Type B pancreatic cell (in vitro differentiated cells): Measurements from ENCODE around the gene ATCAY. TPM values are rescaled to one million over a fixed set of nuclear protein-coding genes. Genes with fewer than 3 reads are reported as not detected.
A peak's percentile ranks its signal among the peaks of the same experiment; 100 is the strongest.

ENCODE experiments used
- DNase-seq: peaks from one replicate; pipeline ENCODE4 v3.0.0; 2021; ENCODE audit warnings: mixed read lengths; ENCODE audit not compliant: unreplicated experiment; ENCODE audit errors: extremely low spot score
- H3K27ac Mint-ChIP-seq: 2 replicates; pipeline ENCODE4 v1.8.0; 2021; ENCODE audit warnings: mild to moderate bottlenecking, mixed read lengths
- H3K27me3 Mint-ChIP-seq: 2 replicates; pipeline ENCODE4 v1.8.0; 2021; ENCODE audit warnings: mixed read lengths
- H3K36me3 Mint-ChIP-seq: 2 replicates; pipeline ENCODE4 v1.8.0; 2021; ENCODE audit warnings: mixed read lengths
- H3K4me1 Mint-ChIP-seq: one replicate; pipeline ENCODE4 v1.8.0; 2021; ENCODE audit warnings: mixed read lengths; ENCODE audit not compliant: unreplicated experiment
- H3K4me3 Mint-ChIP-seq: 2 replicates; pipeline ENCODE4 v1.8.0; 2021; ENCODE audit warnings: mild to moderate bottlenecking, mixed read lengths
- H3K9me3 Mint-ChIP-seq: 2 replicates; pipeline ENCODE4 v1.8.0; 2021; ENCODE audit warnings: mixed read lengths
- microRNA-seq: library from miRNA; unstranded; fragments of <30 nt; microRNA quantifications from one replicate; pipeline ENCODE4, GENCODE V29; 2020
- total RNA-seq: library from RNA; stranded (reverse); gene quantifications from 2 replicates; pipeline ENCODE4 v1.2.1, GENCODE V29; 2021; ENCODE audit warnings: low replicate concordance
- TF ChIP-seq, protein P1 (sequence below): fragments of 200-600 bp; sonication (generic); conservative IDR thresholded peaks from 2 replicates; pipeline ENCODE4 v1.5.0; 2021; ENCODE audit warnings: antibody characterized with exemption, mild to moderate bottlenecking

Gene ATCAY
- total RNA-seq, 1 donor from 2014 or later: 3.3 TPM

- peaks cover 9% of the 10 kb centered on the region for H3K36me3 Mint-ChIP-seq
- no peak for DNase-seq
- H3K9me3 Mint-ChIP-seq: no peaks in the 10 kb centered on the region
- H3K4me3 Mint-ChIP-seq: no peak overlapping the region
- peak overlapping the region; percentile 70 for H3K27ac Mint-ChIP-seq
- peaks cover 7% of the 10 kb centered on the region for H3K4me1 Mint-ChIP-seq
- TF ChIP-seq, protein P1, sequence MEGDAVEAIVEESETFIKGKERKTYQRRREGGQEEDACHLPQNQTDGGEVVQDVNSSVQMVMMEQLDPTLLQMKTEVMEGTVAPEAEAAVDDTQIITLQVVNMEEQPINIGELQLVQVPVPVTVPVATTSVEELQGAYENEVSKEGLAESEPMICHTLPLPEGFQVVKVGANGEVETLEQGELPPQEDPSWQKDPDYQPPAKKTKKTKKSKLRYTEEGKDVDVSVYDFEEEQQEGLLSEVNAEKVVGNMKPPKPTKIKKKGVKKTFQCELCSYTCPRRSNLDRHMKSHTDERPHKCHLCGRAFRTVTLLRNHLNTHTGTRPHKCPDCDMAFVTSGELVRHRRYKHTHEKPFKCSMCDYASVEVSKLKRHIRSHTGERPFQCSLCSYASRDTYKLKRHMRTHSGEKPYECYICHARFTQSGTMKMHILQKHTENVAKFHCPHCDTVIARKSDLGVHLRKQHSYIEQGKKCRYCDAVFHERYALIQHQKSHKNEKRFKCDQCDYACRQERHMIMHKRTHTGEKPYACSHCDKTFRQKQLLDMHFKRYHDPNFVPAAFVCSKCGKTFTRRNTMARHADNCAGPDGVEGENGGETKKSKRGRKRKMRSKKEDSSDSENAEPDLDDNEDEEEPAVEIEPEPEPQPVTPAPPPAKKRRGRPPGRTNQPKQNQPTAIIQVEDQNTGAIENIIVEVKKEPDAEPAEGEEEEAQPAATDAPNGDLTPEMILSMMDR: no peak
- H3K27me3 Mint-ChIP-seq: no peaks in the 10 kb centered on the region
These were observed 95.2 kb downstream of the ATCAY start for GRCh38 chr19:3975637-3976087.

DNA sequence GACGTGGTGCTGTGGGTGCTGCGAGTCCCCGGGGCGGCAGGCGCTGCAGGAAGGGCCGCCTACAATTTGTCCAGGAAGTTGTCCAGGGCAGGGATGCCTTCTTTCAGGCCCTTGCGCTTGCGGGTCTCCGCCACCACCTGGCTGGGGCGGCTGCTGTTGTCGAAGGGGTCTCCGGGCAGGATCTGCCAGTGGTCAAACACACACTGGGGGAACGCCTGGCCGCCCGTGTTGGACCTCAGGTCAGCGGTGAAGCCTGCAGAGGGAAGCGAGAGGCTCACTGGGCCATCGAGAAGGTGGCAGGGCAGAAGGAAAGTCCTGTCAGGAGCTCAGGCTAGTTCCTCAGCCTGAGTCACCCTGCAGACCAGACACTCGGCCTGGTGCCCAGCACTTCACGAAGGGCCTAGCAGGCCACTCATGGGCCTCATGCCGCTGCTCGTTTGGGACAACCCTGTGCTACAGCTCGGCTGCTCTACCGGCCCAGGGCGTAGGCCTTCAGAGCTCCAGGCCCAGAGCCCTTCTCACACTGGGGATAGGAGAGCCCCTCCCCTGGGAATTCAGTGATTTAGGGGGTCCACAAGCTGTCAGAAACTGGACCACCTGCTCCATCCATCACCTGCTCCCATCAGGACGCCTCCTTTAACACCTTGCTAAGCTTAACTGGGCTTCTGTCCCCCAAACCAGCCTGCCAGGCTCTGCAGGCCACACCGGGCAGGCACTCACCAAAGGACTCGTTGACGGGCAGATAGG lies 96.2 kb downstream of the ATCAY start:
- no peaks in the 10 kb centered on the region for H3K9me3 Mint-ChIP-seq
- no peak overlapping the region for H3K4me3 Mint-ChIP-seq
- TF ChIP-seq, protein P1: no peak
- DNase-seq: no peak
- H3K27ac Mint-ChIP-seq: peak overlapping the region; percentile 70
- H3K36me3 Mint-ChIP-seq: peaks cover 13% of the 10 kb centered on the region
- no peaks in the 10 kb centered on the region for H3K27me3 Mint-ChIP-seq
- H3K4me1 Mint-ChIP-seq: peaks cover 4% of the 10 kb centered on the region

Small RNA genes within 50 kb of the gene (microRNA-seq; reads per million reads assigned to microRNA genes)
- gene MIR637: not detected

Other genes with a start within 250 kb of the ATCAY start
- 35.9 and 44.5 TPM in 2 replicates for gene PIP5K1C, start 180.2 kb upstream of the ATCAY start, total RNA-seq
- gene TJP3, start 172.3 kb upstream of the ATCAY start, total RNA-seq: 20.0 and 53.8 TPM in 2 replicates
- gene APBA3, start 119.0 kb upstream of the ATCAY start, total RNA-seq: 25.1 and 28.5 TPM in 2 replicates
- 35.9 and 44.0 TPM in 2 replicates for gene MRPL54, start 118.0 kb upstream of the ATCAY start, total RNA-seq
- gene RAX2, start 108.5 kb upstream of the ATCAY start, total RNA-seq: not detected in 2 replicates
- gene MATK, start 94.3 kb upstream of the ATCAY start, total RNA-seq: 1.6 and 1.7 TPM in 2 replicates
- 1.00 and 4.7 TPM in 2 replicates for gene ZFR2, start 11.6 kb upstream of the ATCAY start, total RNA-seq
- gene NMRK2, start 52.4 kb downstream of the ATCAY start, total RNA-seq: 0.65 TPM in 1 of 2 replicates, not detected in the other
- gene DAPK3, start 90.4 kb downstream of the ATCAY start, total RNA-seq: 83.5 and 93.0 TPM in 2 replicates
- gene EEF2, start 104.8 kb downstream of the ATCAY start, total RNA-seq: 2,827 and 2,929 TPM in 2 replicates
- 39.8 and 42.3 TPM in 2 replicates for gene PIAS4, start 127.1 kb downstream of the ATCAY start, total RNA-seq
- gene ZBTB7A, start 186.2 kb downstream of the ATCAY start, total RNA-seq: 21.0 and 31.0 TPM in 2 replicates
- gene MAP2K2, start 243.4 kb downstream of the ATCAY start, total RNA-seq: 144 TPM in 2 replicates